C1 segment of cervical spinal cord (tissue), 14 donors: ENCODE results near the gene SUCLA2.

ENCODE experiments used
- DNase-seq, 14 donors: peaks; one replicate each; lab custom pipeline; 2025; lab: John Stamatoyannopoulos, UW

The SUCLA2 gene

GRCh38 chr13:47903836-47904235 is 97.2 kb downstream of the SUCLA2 start:
- DNase-seq, result no peak

GRCh38 chr13:47901441-47901840 is 99.6 kb downstream of the SUCLA2 start:
- DNase-seq, result no peak

GRCh38 chr13:47898080-47898479 is 103.0 kb downstream of the SUCLA2 start:
- no peak for DNase-seq

- DNase-seq, result peak in 2 of 14 donors; percentile 3 to 72
Observed at GRCh38 chr13:47897411-47898050, 103.5 kb downstream of the SUCLA2 start.

- peak in 1 of 14 donors; percentile 82 for DNase-seq
Observed at GRCh38 chr13:47896546-47896945, 104.5 kb downstream of the SUCLA2 start.

- DNase-seq, result no peak
Observed at GRCh38 chr13:47896111-47896510, 105.0 kb downstream of the SUCLA2 start.

GRCh38 chr13:47893527-47893926 is 107.5 kb downstream of the SUCLA2 start:
- DNase-seq, result no peak
